ENCODE results near the gene NUDT5. TPM values are rescaled to one million over a fixed set of nuclear protein-coding genes. Genes with fewer than 3 reads are reported as not detected.

The NUDT5 gene
- total RNA-seq, 4 donors from 2014 or later = 28.9 to 43.5 (median 42.8) TPM

DNA sequence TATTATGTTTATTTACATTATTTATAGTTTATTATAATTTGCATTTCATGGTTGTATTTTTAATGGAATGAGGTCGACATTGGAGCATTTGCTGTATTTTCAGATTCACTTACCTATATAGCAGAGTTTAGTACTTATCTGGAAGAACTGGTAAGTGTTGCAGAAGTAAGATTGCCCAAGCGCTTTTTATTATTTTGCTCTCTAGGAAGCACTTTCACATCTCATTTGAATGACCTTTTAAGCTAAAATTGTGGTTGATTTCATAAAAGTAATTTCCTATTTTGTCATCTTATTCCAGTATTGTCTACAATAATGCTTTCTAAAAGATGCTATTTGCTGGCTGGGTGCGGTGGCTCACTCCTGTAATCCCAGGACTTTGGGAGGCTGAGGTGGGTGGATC lies 37.6 kb downstream of the NUDT5 start:
- TF ChIP-seq, protein P1, sequence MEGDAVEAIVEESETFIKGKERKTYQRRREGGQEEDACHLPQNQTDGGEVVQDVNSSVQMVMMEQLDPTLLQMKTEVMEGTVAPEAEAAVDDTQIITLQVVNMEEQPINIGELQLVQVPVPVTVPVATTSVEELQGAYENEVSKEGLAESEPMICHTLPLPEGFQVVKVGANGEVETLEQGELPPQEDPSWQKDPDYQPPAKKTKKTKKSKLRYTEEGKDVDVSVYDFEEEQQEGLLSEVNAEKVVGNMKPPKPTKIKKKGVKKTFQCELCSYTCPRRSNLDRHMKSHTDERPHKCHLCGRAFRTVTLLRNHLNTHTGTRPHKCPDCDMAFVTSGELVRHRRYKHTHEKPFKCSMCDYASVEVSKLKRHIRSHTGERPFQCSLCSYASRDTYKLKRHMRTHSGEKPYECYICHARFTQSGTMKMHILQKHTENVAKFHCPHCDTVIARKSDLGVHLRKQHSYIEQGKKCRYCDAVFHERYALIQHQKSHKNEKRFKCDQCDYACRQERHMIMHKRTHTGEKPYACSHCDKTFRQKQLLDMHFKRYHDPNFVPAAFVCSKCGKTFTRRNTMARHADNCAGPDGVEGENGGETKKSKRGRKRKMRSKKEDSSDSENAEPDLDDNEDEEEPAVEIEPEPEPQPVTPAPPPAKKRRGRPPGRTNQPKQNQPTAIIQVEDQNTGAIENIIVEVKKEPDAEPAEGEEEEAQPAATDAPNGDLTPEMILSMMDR (IDR thresholded peaks at IDR 0.05; ENCODE audit: low read depth) = no peak

DNA sequence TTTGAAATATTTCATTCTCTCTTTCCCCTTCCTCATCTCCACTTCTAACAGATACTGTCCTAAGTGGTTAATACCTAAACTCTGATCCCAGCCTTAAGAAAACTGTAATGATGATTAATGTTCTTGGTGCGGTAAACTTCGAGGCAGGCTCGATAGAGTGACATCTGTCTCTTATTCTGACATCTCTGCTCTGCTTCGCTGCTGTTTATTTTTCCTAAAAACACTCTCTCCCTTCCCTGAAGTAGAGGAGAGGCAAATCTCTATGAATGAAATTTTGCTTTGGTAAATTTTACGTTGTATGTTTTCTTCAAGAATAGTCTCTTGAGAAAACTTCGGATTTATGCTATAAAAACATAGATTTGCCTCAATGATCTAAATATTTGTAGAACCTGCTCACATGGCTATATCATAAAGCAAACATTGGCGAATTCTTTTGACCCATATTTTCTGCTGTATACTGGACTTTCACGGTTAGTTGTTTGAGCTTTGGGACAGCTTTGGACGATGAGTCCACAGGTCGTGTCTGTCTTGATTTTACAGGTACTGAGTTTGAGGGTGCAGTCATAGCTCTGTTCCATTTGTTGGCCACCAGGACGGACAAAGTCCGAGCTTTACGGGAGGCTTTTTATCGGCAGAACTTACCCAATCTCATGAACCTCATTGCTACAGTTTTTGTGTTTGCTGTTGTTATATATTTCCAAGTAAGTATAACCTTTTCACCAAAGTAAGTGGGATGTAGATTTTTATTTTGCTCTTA lies 39.1 kb downstream of the NUDT5 start:
- TF ChIP-seq, protein P1 (IDR thresholded peaks at IDR 0.05; ENCODE audit: low read depth) = no peak

DNA sequence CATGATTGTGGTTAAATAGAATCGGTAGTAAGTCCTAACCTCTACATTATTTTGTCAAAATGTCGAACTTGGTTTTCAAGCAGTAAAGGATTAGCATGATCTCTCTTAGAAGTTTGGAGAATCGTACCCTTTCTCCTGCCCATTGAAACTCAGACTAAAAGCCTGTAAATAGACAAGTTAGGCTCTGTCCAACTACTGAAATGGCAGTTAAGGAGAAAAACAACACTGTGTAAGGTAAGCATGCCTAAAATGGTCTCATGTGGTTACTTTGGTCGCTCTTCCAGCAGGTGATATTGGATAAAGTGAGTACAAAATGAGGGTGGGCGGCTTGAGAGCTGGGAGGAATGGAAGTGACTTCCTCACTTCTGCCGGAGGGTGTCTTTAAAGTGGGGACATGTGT lies 41.2 kb downstream of the NUDT5 start:
- TF ChIP-seq, protein P1 (IDR thresholded peaks at IDR 0.05; ENCODE audit: low read depth) = no peak

- TF ChIP-seq, protein P1 (IDR thresholded peaks at IDR 0.05; ENCODE audit: low read depth) = no peak
Observed at GRCh38 chr10:12150163-12150562, 45.5 kb downstream of the NUDT5 start.

DNA sequence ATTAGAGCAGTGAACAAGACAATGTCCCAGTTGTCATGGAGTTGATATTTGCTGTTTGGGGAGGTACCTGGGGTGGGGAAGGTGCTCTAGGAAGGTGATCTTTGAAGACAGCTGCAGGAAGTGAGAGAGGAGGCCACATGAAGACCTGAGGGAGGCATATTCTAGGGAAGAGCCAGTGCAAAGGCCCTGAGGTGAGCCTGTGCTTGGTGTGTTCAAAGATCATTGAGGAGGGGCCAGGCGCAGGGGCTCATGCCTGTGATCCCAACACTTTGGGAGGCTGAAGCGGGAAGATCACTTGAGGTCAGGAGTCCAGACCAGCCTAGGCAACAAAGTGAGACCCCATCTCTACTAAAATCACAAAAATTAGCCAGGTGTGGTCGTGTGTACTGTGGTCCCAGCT lies 51.2 kb downstream of the NUDT5 start:
- TF ChIP-seq, protein P1 (IDR thresholded peaks at IDR 0.05; ENCODE audit: low read depth) = no peak

DNA sequence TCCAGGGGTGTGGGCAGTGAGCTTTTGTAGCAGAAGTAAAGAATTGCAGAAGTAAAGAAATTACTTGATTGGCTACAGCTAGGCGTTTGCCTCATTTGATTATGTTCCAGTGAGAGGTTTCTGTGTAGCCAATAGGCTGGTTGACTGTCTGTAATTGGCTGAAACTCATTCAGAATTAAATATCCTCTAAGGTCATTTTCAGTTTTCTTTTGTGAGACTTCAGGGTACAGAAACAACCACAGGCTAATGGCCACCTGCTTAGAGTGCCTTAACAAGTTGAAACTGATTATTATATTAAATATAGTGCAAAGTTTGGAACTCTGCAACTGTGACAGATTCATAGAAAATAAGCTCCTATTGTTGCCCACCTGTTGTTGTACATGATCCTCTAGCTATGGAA lies 55.7 kb downstream of the NUDT5 start:
- TF ChIP-seq, protein P1 (IDR thresholded peaks at IDR 0.05; ENCODE audit: low read depth) = no peak

GRCh38 chr10:12135631-12136030 lies 60.1 kb downstream of the NUDT5 start:
- TF ChIP-seq, protein P1 (IDR thresholded peaks at IDR 0.05; ENCODE audit: low read depth) = no peak

Measured in subcutaneous adipose tissue (tissue), 4 donors.